ENCODE measurements around the gene WNT6.

- TF ChIP-seq EZH2 (IDR thresholded peaks at IDR 0.05; ENCODE audit: insufficient read depth, poor library complexity, severe bottlenecking), result no peak
- TF ChIP-seq EZH2phosphoT487 (IDR thresholded peaks at IDR 0.05; ENCODE audit: insufficient read depth, low read depth), result no peak
These were observed 35.6 kb upstream of the WNT6 start for GRCh38 chr2:218824004-218824403.
